Measurements from ENCODE around the gene TSPAN31. TPM values are rescaled to one million over a fixed set of nuclear protein-coding genes. Genes with fewer than 3 reads are reported as not detected.

TSPAN31 gene
- total RNA-seq, 1 experiment from 2014 or later: 20.3 TPM

DNA sequence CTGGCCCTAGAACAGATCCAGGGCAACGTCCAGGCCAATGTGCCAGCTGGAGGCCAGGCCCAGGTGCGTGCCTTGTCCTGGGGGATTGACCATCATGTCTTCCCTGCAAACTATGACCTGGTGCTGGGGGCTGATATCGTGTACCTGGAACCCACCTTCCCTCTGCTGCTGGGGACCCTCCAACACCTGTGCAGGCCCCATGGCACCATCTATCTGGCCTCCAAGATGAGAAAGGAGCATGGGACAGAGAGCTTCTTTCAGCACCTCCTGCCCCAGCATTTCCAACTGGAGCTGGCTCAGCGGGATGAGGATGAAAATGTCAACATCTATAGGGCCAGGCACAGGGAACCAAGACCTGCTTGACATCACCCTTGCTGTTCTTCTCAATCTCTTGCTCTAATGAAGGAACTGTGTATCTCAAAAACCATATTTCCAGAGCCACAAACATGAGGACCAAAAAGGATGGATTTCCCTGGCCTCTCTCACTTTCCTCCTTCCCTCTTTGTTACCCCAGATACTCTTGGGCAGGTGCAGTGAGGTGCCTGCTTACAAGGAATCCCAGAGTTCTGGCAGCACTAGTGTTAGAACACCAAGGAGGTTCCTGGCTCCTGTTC lies 35.6 kb downstream of the TSPAN31 start:
- H3K9me2 ChIP-seq (replicated peaks; ENCODE audit: low read length): no peaks in the 10 kb centered on the region
- no peak for DNase-seq
- H3K9me3 ChIP-seq (ENCODE audit: low read length): no peaks in the 10 kb centered on the region
- H3K4me1 ChIP-seq (ENCODE audit: insufficient read depth, low read length): peaks cover 6% of the 10 kb centered on the region; the same call in 1 of the 2 replicates
- no peak overlapping the region for H3K4me3 ChIP-seq (ENCODE audit: low read length)
- no peak overlapping the region for H3K27ac ChIP-seq (ENCODE audit: low read length)
- TF ChIP-seq CTCF (conservative IDR thresholded peaks at IDR 0.05; ENCODE audit: low read depth, low read length): no peak
- no peak for TF ChIP-seq EZH2phosphoT487 (IDR thresholded peaks at IDR 0.05; ENCODE audit: borderline replicate concordance, low read length)
- no peak for TF ChIP-seq EZH2 (IDR thresholded peaks at IDR 0.05; ENCODE audit: low read length, unreplicated experiment)
- H3K4me2 ChIP-seq (ENCODE audit: low read length): no peak overlapping the region
- H4K20me1 ChIP-seq (ENCODE audit: low read length): no peaks in the 10 kb centered on the region
- ChIA-PET CTCF (no interaction called here), POLR2A (ENCODE audit: unreplicated experiment) (interaction anchor here (0.6 kb wide), 1 partner anchor 197 kb away, joined by 3 read pairs; no protein-coding TSS in a partner anchor)
- no peak for ATAC-seq
- no peaks in the 10 kb centered on the region for H3F3A ChIP-seq (ENCODE audit: low read length, unreplicated experiment)
- intact Hi-C loops (cut with micrococcal nuclease): no loop called here
- no peaks in the 10 kb centered on the region for H3K27me3 ChIP-seq (ENCODE audit: low read length)
- H3K36me3 ChIP-seq (ENCODE audit: low read depth, low read length): 0 out of 2 replicates have a peak, but pooled peaks cover under 1% of the 10 kb centered on the region
- peaks cover 24% of the 10 kb centered on the region for H3K79me2 ChIP-seq (ENCODE audit: low read length)
- H3K9ac ChIP-seq (ENCODE audit: low read length): no peak overlapping the region
- BruUV-seq (replicated peaks): no TSS peak
- H2AFZ ChIP-seq (ENCODE audit: low read length): no peak overlapping the region

GRCh38 chr12:57781244-57781643 lies 36.4 kb downstream of the TSPAN31 start:
- intact Hi-C loops (cut with micrococcal nuclease): no loop called here
- Histone ChIP-seq H3K9me2 (replicated peaks; ENCODE audit: low read length) (no peaks in the 10 kb centered on the region), H3K4me2 (ENCODE audit: low read length) (no peak overlapping the region), H3K9me3 (ENCODE audit: low read length) (no peaks in the 10 kb centered on the region), H3K79me2 (ENCODE audit: low read length) (peaks cover 31% of the 10 kb centered on the region), H3K4me3 (ENCODE audit: low read length) (no peak overlapping the region), H2AFZ (ENCODE audit: low read length) (no peak overlapping the region), H3F3A (ENCODE audit: low read length, unreplicated experiment) (no peaks in the 10 kb centered on the region), H3K27ac (ENCODE audit: low read length) (no peak overlapping the region), H3K27me3 (ENCODE audit: low read length) (no peaks in the 10 kb centered on the region), H3K4me1 (ENCODE audit: insufficient read depth, low read length) (peaks cover 6% of the 10 kb centered on the region; the same call in 1 of the 2 replicates), H3K9ac (ENCODE audit: low read length) (no peak overlapping the region), H4K20me1 (ENCODE audit: low read length) (no peaks in the 10 kb centered on the region), H3K36me3 (ENCODE audit: low read depth, low read length) (peaks cover 9% of the 10 kb centered on the region)
- CTCF ChIA-PET: no interaction called here
- no TSS peak for BruUV-seq (replicated peaks)
- POLR2A ChIA-PET (ENCODE audit: unreplicated experiment): interaction anchor here (0.6 kb wide), 1 partner anchor 198 kb away, joined by 3 read pairs; no protein-coding TSS in a partner anchor
- TF ChIP-seq CTCF (conservative IDR thresholded peaks at IDR 0.05; ENCODE audit: low read depth, low read length) (no peak), EZH2phosphoT487 (IDR thresholded peaks at IDR 0.05; ENCODE audit: borderline replicate concordance, low read length) (no peak), EZH2 (IDR thresholded peaks at IDR 0.05; ENCODE audit: low read length, unreplicated experiment) (no peak)
- ATAC-seq (no peak), DNase-seq (no peak)

GRCh38 chr12:57781801-57782200 lies 37.0 kb downstream of the TSPAN31 start:
- Histone ChIP-seq H3K9ac (ENCODE audit: low read length) (no peak overlapping the region), H3F3A (ENCODE audit: low read length, unreplicated experiment) (no peaks in the 10 kb centered on the region), H3K9me3 (ENCODE audit: low read length) (no peaks in the 10 kb centered on the region), H3K9me2 (replicated peaks; ENCODE audit: low read length) (no peaks in the 10 kb centered on the region), H3K27me3 (ENCODE audit: low read length) (no peaks in the 10 kb centered on the region), H3K36me3 (ENCODE audit: low read depth, low read length) (peaks cover 15% of the 10 kb centered on the region), H2AFZ (ENCODE audit: low read length) (no peak overlapping the region), H3K27ac (ENCODE audit: low read length) (no peak overlapping the region), H4K20me1 (ENCODE audit: low read length) (no peaks in the 10 kb centered on the region), H3K4me1 (ENCODE audit: insufficient read depth, low read length) (peaks cover 6% of the 10 kb centered on the region; the same call in 1 of the 2 replicates), H3K4me2 (ENCODE audit: low read length) (no peak overlapping the region), H3K79me2 (ENCODE audit: low read length) (peaks cover 31% of the 10 kb centered on the region), H3K4me3 (ENCODE audit: low read length) (no peak overlapping the region)
- POLR2A ChIA-PET (ENCODE audit: unreplicated experiment): no interaction called here
- DNase-seq (no peak), ATAC-seq (no peak)
- BruUV-seq (replicated peaks): no TSS peak
- intact Hi-C loops (cut with micrococcal nuclease): no loop called here
- no peak for TF ChIP-seq EZH2phosphoT487 (IDR thresholded peaks at IDR 0.05; ENCODE audit: borderline replicate concordance, low read length)
- TF ChIP-seq CTCF (conservative IDR thresholded peaks at IDR 0.05; ENCODE audit: low read depth, low read length): no peak
- TF ChIP-seq EZH2 (IDR thresholded peaks at IDR 0.05; ENCODE audit: low read length, unreplicated experiment): no peak
- CTCF ChIA-PET: no interaction called here

Data from PC-3 (cell line).